H1 (cell line): Measurements from ENCODE around the gene SLC5A2. TPM values are rescaled to one million over a fixed set of nuclear protein-coding genes. Genes with fewer than 3 reads are reported as not detected.
A peak's percentile ranks its signal among the peaks of the same experiment; 100 is the strongest.

Source experiments
- CTCF ChIA-PET: fragments of 300-600 bp; sonication (Branson Sonifier 250); formaldehyde crosslinking; loops from one replicate; lab custom pipeline; 2021; ENCODE audit not compliant: partially characterized antibody; lab: Charles Lee
- POLR2A ChIA-PET: fragments of 300-600 bp; sonication (Branson Sonifier 250); formaldehyde crosslinking; loops from one replicate; lab custom pipeline; 2021; ENCODE audit warnings: inconsistent platforms; ENCODE audit not compliant: partially characterized antibody; lab: Charles Lee
- DNase-seq, 2 experiments: peaks; one replicate each; pipeline versions ENCODE4 v3.0.0 to v3.0.0-alpha.2; 2010 to 2022; ENCODE audit warnings: low spot score in 2 of 2, low read depth in 1 of 2, mixed read lengths in 1 of 2
- FAIRE-seq: peaks from 2 replicates; lab custom pipeline; 2011; peaks lifted over from hg19 to GRCh38; lab: Jason Lieb, UNC
- H2AFZ ChIP-seq: 2 replicates; pipeline ENCODE4 v1.8.1; 2012; ENCODE audit warnings: low read length, inconsistent platforms
- H2AK5ac ChIP-seq: 2 replicates; pipeline ENCODE4 v1.6.1; 2013; ENCODE audit warnings: low read depth, low read length
- H2BK120ac ChIP-seq: replicated peaks from 2 replicates; pipeline ENCODE3; 2013; ENCODE audit warnings: low read depth, low read length, inconsistent platforms
- H2BK12ac ChIP-seq: 2 replicates; pipeline ENCODE4 v1.6.1; 2013; ENCODE audit warnings: low read depth, low read length
- H2BK15ac ChIP-seq: 2 replicates; pipeline ENCODE4 v1.6.1; 2013; ENCODE audit warnings: low read length
- H2BK20ac ChIP-seq: 2 replicates; pipeline ENCODE4 v1.6.1; 2013; ENCODE audit warnings: low read length
- H2BK5ac ChIP-seq: 2 replicates; pipeline ENCODE4 v1.6.1; 2013; ENCODE audit warnings: low read depth, low read length
- H3K14ac ChIP-seq: 2 replicates; pipeline ENCODE4 v1.6.1; 2013; ENCODE audit warnings: inconsistent platforms; ENCODE audit not compliant: insufficient read length
- H3K18ac ChIP-seq: 2 replicates; pipeline ENCODE4 v1.6.1; 2013; ENCODE audit warnings: low read length; ENCODE audit errors: extremely low read depth
- H3K23ac ChIP-seq: 2 replicates; pipeline ENCODE4 v1.6.1; 2013; ENCODE audit warnings: inconsistent platforms; ENCODE audit not compliant: insufficient read length
- H3K23me2 ChIP-seq: 2 replicates; pipeline ENCODE4 v1.6.1; 2013; ENCODE audit warnings: low read depth, low read length
- H3K27ac ChIP-seq: 2 replicates; pipeline ENCODE4 v1.6.1; 2011; ENCODE audit warnings: low read depth, low read length, inconsistent platforms
- H3K27me3 ChIP-seq, 4 experiments: replicated peaks in 1 of 4; 1 replicate in 1 of 4; 2 replicates in 3 of 4; pipeline versions ENCODE4 v1.6.1 to v1.8.1; 2011 to 2013; ENCODE audit warnings: low read length in 3 of 4, mild to moderate bottlenecking in 3 of 4, inconsistent platforms in 2 of 4, mixed read lengths in 2 of 4, moderate library complexity in 1 of 4; ENCODE audit not compliant: control insufficient read depth in 3 of 4, insufficient read depth in 3 of 4; ENCODE audit errors: extremely low read depth in 1 of 4
- H3K36me3 ChIP-seq, 4 experiments: 2 replicates each; pipeline versions ENCODE4 v1.6.1 to v1.8.1; 2011 to 2013; ENCODE audit warnings: mild to moderate bottlenecking in 4 of 4, low read length in 3 of 4, moderate library complexity in 2 of 4, control low read depth in 1 of 4, inconsistent platforms in 1 of 4; ENCODE audit not compliant: insufficient read depth in 4 of 4, control insufficient read depth in 2 of 4
- H3K4ac ChIP-seq: replicated peaks from 2 replicates; pipeline ENCODE3; 2013; ENCODE audit warnings: low read length, low read depth, mixed read lengths, inconsistent platforms; ENCODE audit not compliant: insufficient read length
- H3K4me1 ChIP-seq, 4 experiments: replicated peaks in 1 of 4; 1 replicate in 1 of 4; 2 replicates in 3 of 4; pipeline versions ENCODE4 v1.6.1 to v1.8.1; 2011 to 2013; ENCODE audit warnings: low read length in 3 of 4, inconsistent platforms in 2 of 4, mixed read lengths in 1 of 4; ENCODE audit not compliant: insufficient read depth in 4 of 4, control insufficient read depth in 3 of 4
- H3K4me2 ChIP-seq, 2 experiments: 2 replicates each; pipeline versions ENCODE4 v1.6.1 to v1.8.1; 2011 to 2013; ENCODE audit warnings: low read depth in 2 of 2, low read length in 2 of 2, control low read depth in 1 of 2, inconsistent platforms in 1 of 2, mild to moderate bottlenecking in 1 of 2; ENCODE audit not compliant: insufficient read depth in 1 of 2
- H3K4me3 ChIP-seq, 4 experiments: fragments of 200-600, 300-600 bp in 1 of 4; sonication (generic), shearing (Covaris generic), sonication (Bioruptor Twin) in 1 of 4; 2 replicates each; pipeline versions ENCODE4 v1.5.1 to v1.8.1; 2011 to 2016; ENCODE audit warnings: low read length in 4 of 4, low read depth in 3 of 4, control low read depth in 2 of 4, inconsistent platforms in 2 of 4, mild to moderate bottlenecking in 2 of 4, mixed read lengths in 1 of 4, moderate library complexity in 1 of 4; ENCODE audit not compliant: insufficient read depth in 2 of 4; ENCODE audit errors: extremely low read depth in 1 of 4
- H3K56ac ChIP-seq: replicated peaks from 2 replicates; pipeline ENCODE3; 2013; ENCODE audit warnings: low read depth, mild to moderate bottlenecking, mixed read lengths, low read length, inconsistent platforms; ENCODE audit not compliant: insufficient read length
- H3K79me1 ChIP-seq: 2 replicates; pipeline ENCODE4 v1.6.1; 2013; ENCODE audit warnings: low read depth, low read length, control low read depth
- H3K79me2 ChIP-seq, 2 experiments: 2 replicates each; pipeline versions ENCODE4 v1.6.1 to v1.8.1; 2012 to 2013; ENCODE audit warnings: low read length in 2 of 2, mild to moderate bottlenecking in 2 of 2, inconsistent platforms in 1 of 2; ENCODE audit not compliant: insufficient read depth in 2 of 2, control insufficient read depth in 1 of 2
- H3K9ac ChIP-seq, 4 experiments: replicated peaks in 1 of 4; 1 replicate in 1 of 4; 2 replicates in 3 of 4; pipeline versions ENCODE4 v1.6.1 to v1.8.1; 2011 to 2013; ENCODE audit warnings: low read depth in 3 of 4, low read length in 3 of 4, control low read depth in 2 of 4, mild to moderate bottlenecking in 2 of 4, moderate library complexity in 2 of 4, inconsistent platforms in 1 of 4; ENCODE audit errors: extremely low read depth in 1 of 4
- H3K9me3 ChIP-seq, 2 experiments: 2 replicates each; pipeline versions ENCODE4 v1.6.1 to v1.8.1; 2012 to 2013; ENCODE audit warnings: mild to moderate bottlenecking in 2 of 2, moderate library complexity in 2 of 2, control low read depth in 1 of 2, inconsistent platforms in 1 of 2, low read depth in 1 of 2, low read length in 1 of 2, mixed read lengths in 1 of 2; ENCODE audit not compliant: insufficient read depth in 2 of 2
- H4K20me1 ChIP-seq, 2 experiments: replicated peaks in 1 of 2; 2 replicates each; pipeline versions ENCODE3 to v1.8.1; 2011 to 2013; ENCODE audit warnings: inconsistent platforms in 2 of 2, low read length in 2 of 2, mild to moderate bottlenecking in 1 of 2; ENCODE audit not compliant: insufficient read depth in 2 of 2, control insufficient read depth in 1 of 2
- H4K5ac ChIP-seq: 2 replicates; pipeline ENCODE4 v1.6.1; 2013; ENCODE audit warnings: low read length, low read depth, mixed read lengths, inconsistent platforms; ENCODE audit not compliant: insufficient read length
- H4K8ac ChIP-seq: 2 replicates; pipeline ENCODE4 v1.8.0; 2013; ENCODE audit warnings: mild to moderate bottlenecking, moderate library complexity, low read length, inconsistent platforms; ENCODE audit not compliant: insufficient read depth; ENCODE audit errors: extremely low read depth
- H4K91ac ChIP-seq: replicated peaks from 2 replicates; pipeline ENCODE3; 2013; ENCODE audit warnings: low read length, mixed read lengths, inconsistent platforms; ENCODE audit not compliant: insufficient read length
- ASH2L ChIP-seq: fragments of 200-600, 300-600 bp; sonication (generic); IDR thresholded peaks from one replicate; pipeline ENCODE4 v1.7.1; 2017; ENCODE audit warnings: low read length
- KDM4A ChIP-seq: IDR thresholded peaks from one replicate; pipeline ENCODE4 v1.7.1; 2012; ENCODE audit warnings: low read depth, mild to moderate bottlenecking, moderate library complexity, low read length, inconsistent platforms; ENCODE audit not compliant: severe bottlenecking
- POLR2A ChIP-seq, 2 experiments: IDR thresholded peaks; 1 replicate in 1 of 2; 2 replicates in 1 of 2; pipeline ENCODE4 v1.6.1; 2011; ENCODE audit warnings: low read depth in 2 of 2, low read length in 2 of 2, mild to moderate bottlenecking in 2 of 2; ENCODE audit errors: control extremely low read depth in 1 of 2
- RBBP5 ChIP-seq: IDR thresholded peaks from 2 replicates; pipeline ENCODE4 v1.7.1; 2012; ENCODE audit warnings: low read depth, mild to moderate bottlenecking, inconsistent platforms, low read length, moderate library complexity, borderline replicate concordance
- RNF2 ChIP-seq: fragments of 200-900, 300-1000 bp; sonication (generic); IDR thresholded peaks from 2 replicates; pipeline ENCODE4 v1.7.1; 2016; ENCODE audit warnings: borderline replicate concordance, low read depth, mild to moderate bottlenecking, antibody characterized with exemption, low read length; ENCODE audit not compliant: poor library complexity, severe bottlenecking; ENCODE audit errors: missing control alignments
- SP4 ChIP-seq: IDR thresholded peaks from 2 replicates; pipeline ENCODE4 v1.6.1; 2012; ENCODE audit warnings: low read length, inconsistent platforms
- TAF7 ChIP-seq: optimal IDR thresholded peaks from 2 replicates; pipeline ENCODE3; 2011; ENCODE audit warnings: low read depth, mild to moderate bottlenecking, inconsistent platforms, low read length, moderate library complexity, borderline replicate concordance
- TBP ChIP-seq: IDR thresholded peaks from 2 replicates; pipeline ENCODE4 v1.6.1; 2011; ENCODE audit warnings: low read depth, low read length, improper control_type of control experiment
- TCF12 ChIP-seq: IDR thresholded peaks from 2 replicates; pipeline ENCODE4 v1.6.1; 2011; ENCODE audit warnings: low read depth, mild to moderate bottlenecking, low read length
- WGBS, 2 experiments: shearing (Covaris generic) in 1 of 2; methylation state at CpG; one replicate each; pipeline versions ENCODE4 v1.1.6 to v1.1.7; 2013 to 2015; ENCODE audit warnings: low lambda C conversion rate in 2 of 2, mixed read lengths in 2 of 2, inconsistent platforms in 1 of 2, low coverage in 1 of 2, missing lambda C conversion rate in 1 of 2; ENCODE audit not compliant: insufficient replicate concordance in 2 of 2, insufficient coverage in 1 of 2, insufficient read length in 1 of 2; ENCODE audit errors: extremely low coverage in 1 of 2, missing lambda C conversion rate in 1 of 2; 5-methylcytosine and 5-hydroxymethylcytosine counted together
- polyA plus RNA-seq, 7 experiments: library from polyadenylated mRNA; depleted of rRNA in 3 of 7; stranded (reverse) in 5 of 7; unstranded in 2 of 7; fragments of >200 nt in 5 of 7; fragments of 200-250 nt in 2 of 7; gene quantifications; 1 replicate in 5 of 7; 2 replicates in 1 of 7; 4 replicates in 1 of 7; pipeline versions ENCODE4 v1.2.1 to v1.2.3, GENCODE V29; 2011 to 2013; ENCODE audit warnings: missing spikeins in 2 of 7, mixed read lengths in 2 of 7
- total RNA-seq: library from RNA; stranded (reverse); fragmentation: NEBNext Ultra II Directional; extraction: Animal tissue kit (Norgen Biotek cat#: 25700); gene quantifications from 2 replicates; pipeline ENCODE4 v1.2.1, GENCODE V29; 2021

Gene SLC5A2
- total and polyA plus RNA-seq, 2 of the 8 experiments (the other 6 are each of a cell fraction or from before 2014, with no cell fraction given) = 0.56 to 4.4 TPM

DNA sequence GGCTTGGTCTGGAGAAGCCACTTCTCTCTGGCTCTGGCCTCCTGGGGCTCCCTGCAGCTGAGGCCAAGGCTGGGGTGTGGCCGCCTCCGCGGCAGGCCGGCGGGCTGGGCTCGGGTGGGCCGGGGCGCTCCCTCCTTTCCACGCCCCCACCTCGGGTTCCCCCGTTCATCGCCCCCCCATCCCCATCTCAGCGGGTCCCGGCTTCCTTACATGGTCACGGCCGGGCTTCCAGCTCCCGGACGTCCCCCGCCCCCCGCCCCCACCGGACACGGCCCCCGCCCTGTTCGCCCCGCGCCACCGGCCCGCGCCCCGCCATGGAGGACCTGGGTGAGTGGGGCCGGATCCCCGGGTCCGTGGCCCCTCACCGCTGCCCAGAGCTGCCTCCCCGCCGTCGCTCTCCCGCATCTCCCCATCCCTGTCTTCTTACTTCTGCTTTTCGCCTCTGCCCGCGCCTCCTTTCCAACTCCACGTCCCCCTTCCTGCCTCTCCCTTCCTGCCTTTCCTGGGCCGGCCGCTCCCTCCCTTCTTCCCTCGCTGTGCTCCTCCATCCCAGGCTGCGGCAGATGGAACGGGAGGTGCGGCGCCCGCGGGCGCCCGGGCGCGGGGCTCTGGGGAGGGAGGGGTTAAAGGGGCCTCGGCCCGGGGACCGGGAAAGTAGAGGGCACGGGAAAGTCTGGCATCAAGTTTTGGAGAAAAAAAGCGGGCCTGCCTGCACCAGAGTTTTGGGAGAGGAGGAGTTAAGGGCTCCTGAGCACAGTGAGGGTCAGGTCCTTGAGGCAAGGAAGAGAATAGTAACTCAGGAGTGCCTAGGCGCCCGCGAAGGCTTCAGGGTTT, 10.8 kb upstream of the SLC5A2 start, which contains the start of gene TGFB1I1:
TSS of gene TGFB1I1 (plus strand) at position 278 of the 834 bp plus-strand sequence. CDS start at position 315, 37 bp downstream.
- H3K4me1 ChIP-seq = peaks cover 0 to 10% (median 3%) of the 10 kb centered on the region in 4 experiments; a peak in 5 of 7 replicates
- no peak within 1 kb of the TSS for H3K56ac ChIP-seq
- POLR2A ChIA-PET = interaction anchor here (0.9 to 1.5 kb wide), 4 partner anchors 10 to 36 kb away, joined by 3 to 8 read pairs (median 4); partner anchors contain the start of gene RUSF1
- H3K79me2 ChIP-seq = no peaks in the 10 kb centered on the region
- peak within 1 kb of the TSS; percentile 85 for H4K91ac ChIP-seq
- peaks cover 2 to 38% (median 31%) of the 10 kb centered on the region in 4 experiments for H3K27me3 ChIP-seq
- no peaks in the 10 kb centered on the region for H3K36me3 ChIP-seq
- H3K4me2 ChIP-seq = peak within 1 kb of the TSS; percentile 67 to 68
- H2BK15ac ChIP-seq = peak within 1 kb of the TSS; percentile 88; the same call in 1 of the 2 replicates
- no peak within 1 kb of the TSS for H3K27ac ChIP-seq
- no peak within 1 kb of the TSS for H2AK5ac ChIP-seq
- H2BK12ac ChIP-seq = peak within 1 kb of the TSS; percentile 68; the same call in 1 of the 2 replicates
- no peak within 1 kb of the TSS for H2BK20ac ChIP-seq
- H4K5ac ChIP-seq = no peak within 1 kb of the TSS
- peaks cover 13% of the 10 kb centered on the region; the same call in 1 of the 2 replicates for H3K23me2 ChIP-seq
- H2AFZ ChIP-seq = peak within 1 kb of the TSS; percentile 54
- peak within 1 kb of the TSS; percentile 27 for H3K14ac ChIP-seq
- no peak within 1 kb of the TSS for H2BK5ac ChIP-seq
- FAIRE-seq (no peak), DNase-seq (peak in 1 of 2 experiments; percentile 64)
- H3K9me3 ChIP-seq = no peaks in the 10 kb centered on the region
- H3K18ac ChIP-seq = peak within 1 kb of the TSS; percentile 83
- peak within 1 kb of the TSS in 1 of 4 experiments; percentile 31; a peak in 2 of 7 replicates for H3K9ac ChIP-seq
- 2% methylated on average over 31 of the region's 63 CpGs; no CpG with 5 or more reads in 1 of the 2 experiments for WGBS, 2 experiments
- H3K79me1 ChIP-seq = no peaks in the 10 kb centered on the region
- no peak within 1 kb of the TSS for H2BK120ac ChIP-seq
- no peak within 1 kb of the TSS for H3K23ac ChIP-seq
- peak within 1 kb of the TSS; percentile 1 for H4K8ac ChIP-seq
- peak within 1 kb of the TSS; percentile 44 to 78 (median 62) for H3K4me3 ChIP-seq
- CTCF ChIA-PET = interaction anchor here (0.7 kb wide), 1 partner anchor 12 kb away, joined by 4 read pairs; no protein-coding TSS in a partner anchor
- peaks cover 0 to 3% of the 10 kb centered on the region in 2 experiments for H4K20me1 ChIP-seq
- no peak within 1 kb of the TSS for H3K4ac ChIP-seq
- TF ChIP-seq RBBP5 = peak; percentile 65; the same call in 1 of the 2 replicates
- TF ChIP-seq TAF7 = peak; percentile 43
- no peak for TF ChIP-seq TBP
- peak; percentile 31 for TF ChIP-seq KDM4A
- TF ChIP-seq POLR2A (IDR thresholded peaks at IDR 0.05; ENCODE audit: control extremely low read depth in 1 of 2, low read depth in 2 of 2, low read length in 2 of 2) = no peak
- peak; percentile 80 for TF ChIP-seq ASH2L
- no peak for TF ChIP-seq RNF2
- no peak for TF ChIP-seq TCF12
- TF ChIP-seq SP4 = no peak
